ENCODE data around the gene HOXB4. TPM values are rescaled to one million over a fixed set of nuclear protein-coding genes. Genes with fewer than 3 reads are reported as not detected.

HOXB4 gene
- total RNA-seq, 1 experiment from 2014 or later, result 1.7 TPM

- DNase-seq (ENCODE audit: low read depth), result no peak
These were observed 49.0 kb downstream of the HOXB4 start for GRCh38 chr17:48528936-48529682.

GRCh38 chr17:48528153-48528935 lies 49.8 kb downstream of the HOXB4 start:
- no peak for DNase-seq (ENCODE audit: low read depth)

- DNase-seq (ENCODE audit: low read depth), result no peak
These were observed 50.6 kb downstream of the HOXB4 start for GRCh38 chr17:48527547-48527932.

GRCh38 chr17:48526608-48527546 lies 51.3 kb downstream of the HOXB4 start:
- no peak for DNase-seq (ENCODE audit: low read depth)

Other genes with a start within 250 kb of the HOXB4 start
- 0.49 TPM in 1 of 2 replicates, not detected in the other for gene SKAP1, start 148.1 kb downstream of the HOXB4 start, total RNA-seq (2014; rRNA removed; shearing (Covaris generic))
- gene HOXB1, start 47.3 kb downstream of the HOXB4 start, total RNA-seq (2014; rRNA removed; shearing (Covaris generic)), result not detected in 2 replicates
- gene HOXB2, start 33.2 kb downstream of the HOXB4 start, total RNA-seq (2014; rRNA removed; shearing (Covaris generic)), result 11.9 and 15.1 TPM in 2 replicates
- 3.2 and 7.9 TPM in 2 replicates for gene HOXB3, start 11.9 kb upstream of the HOXB4 start, total RNA-seq (2014; rRNA removed; shearing (Covaris generic))
- 0.10 and 0.24 TPM in 2 replicates for gene HOXB5, start 15.4 kb upstream of the HOXB4 start, total RNA-seq (2014; rRNA removed; shearing (Covaris generic))
- 4.8 and 7.3 TPM in 2 replicates for gene HOXB6, start 26.6 kb upstream of the HOXB4 start, total RNA-seq (2014; rRNA removed; shearing (Covaris generic))
- 24.9 and 26.1 TPM in 2 replicates for gene HOXB7, start 32.7 kb upstream of the HOXB4 start, total RNA-seq (2014; rRNA removed; shearing (Covaris generic))
- 0.24 and 0.49 TPM in 2 replicates for gene HOXB8, start 36.9 kb upstream of the HOXB4 start, total RNA-seq (2014; rRNA removed; shearing (Covaris generic))
- 2.3 and 4.1 TPM in 2 replicates for gene HOXB9, start 48.0 kb upstream of the HOXB4 start, total RNA-seq (2014; rRNA removed; shearing (Covaris generic))
- not detected in 2 replicates for gene PRAC1, start 144.2 kb upstream of the HOXB4 start, total RNA-seq (2014; rRNA removed; shearing (Covaris generic))
- 2.4 and 6.1 TPM in 2 replicates for gene PRAC2, start 144.8 kb upstream of the HOXB4 start, total RNA-seq (2014; rRNA removed; shearing (Covaris generic))
- gene HOXB13, start 150.4 kb upstream of the HOXB4 start, total RNA-seq (2014; rRNA removed; shearing (Covaris generic)), result 4.7 and 5.4 TPM in 2 replicates
- gene TTLL6, start 238.9 kb upstream of the HOXB4 start, total RNA-seq (2014; rRNA removed; shearing (Covaris generic)), result 0.39 and 0.60 TPM in 2 replicates